GM18909 (cell line): ENCODE results near the gene TNFAIP3.
"Not testable (repeated sequence)": the region's sequence is repeated elsewhere in the genome, so short reads cannot be mapped to it uniquely, and the experiment has no call there.

Experiments
- ATAC-seq: cut with Tn5 transposase; IDR thresholded peaks from one replicate; pipeline ENCODE4 v1.9.1; 2021; ENCODE audit warnings: mild to moderate bottlenecking; ENCODE audit not compliant: unreplicated experiment, poor library complexity

Gene TNFAIP3

DNA sequence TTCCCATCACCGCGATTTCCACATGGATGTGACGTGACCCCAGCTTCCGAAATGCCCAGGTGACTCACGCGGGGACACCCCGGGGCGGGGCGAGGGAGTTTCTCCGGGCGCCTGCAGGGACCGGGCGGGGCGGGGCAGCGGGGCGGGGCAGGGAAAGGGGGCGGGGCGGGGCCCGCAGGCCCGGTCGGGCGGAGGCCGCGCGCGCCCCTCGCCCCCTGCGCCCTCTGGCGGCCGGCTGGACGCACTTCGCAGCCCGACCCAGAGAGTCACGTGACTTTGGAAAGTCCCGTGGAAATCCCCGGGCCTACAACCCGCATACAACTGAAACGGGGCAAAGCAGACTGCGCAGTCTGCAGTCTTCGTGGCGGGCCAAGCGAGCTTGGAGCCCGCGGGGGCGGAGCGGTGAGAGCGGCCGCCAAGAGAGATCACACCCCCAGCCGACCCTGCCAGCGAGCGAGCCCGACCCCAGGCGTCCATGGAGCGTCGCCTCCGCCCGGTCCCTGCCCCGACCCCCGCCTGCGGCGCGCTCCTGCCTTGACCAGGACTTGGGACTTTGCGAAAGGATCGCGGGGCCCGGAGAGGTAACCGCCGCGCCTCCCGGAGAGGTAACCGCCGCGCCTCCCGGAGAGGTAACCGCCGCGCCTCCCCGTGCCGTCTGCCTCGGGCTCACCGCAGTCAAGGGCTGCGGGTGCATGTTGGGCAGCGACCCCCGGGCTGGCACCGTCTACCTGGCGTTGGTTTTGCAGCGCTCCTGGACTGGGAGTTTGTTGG lies at the start of gene TNFAIP3:
TSS of gene TNFAIP3 (plus strand) at position 346 of the 771 bp plus-strand sequence. CDS start 3,969 bp downstream, outside the sequence.
- peak; percentile 70 for ATAC-seq

DNA sequence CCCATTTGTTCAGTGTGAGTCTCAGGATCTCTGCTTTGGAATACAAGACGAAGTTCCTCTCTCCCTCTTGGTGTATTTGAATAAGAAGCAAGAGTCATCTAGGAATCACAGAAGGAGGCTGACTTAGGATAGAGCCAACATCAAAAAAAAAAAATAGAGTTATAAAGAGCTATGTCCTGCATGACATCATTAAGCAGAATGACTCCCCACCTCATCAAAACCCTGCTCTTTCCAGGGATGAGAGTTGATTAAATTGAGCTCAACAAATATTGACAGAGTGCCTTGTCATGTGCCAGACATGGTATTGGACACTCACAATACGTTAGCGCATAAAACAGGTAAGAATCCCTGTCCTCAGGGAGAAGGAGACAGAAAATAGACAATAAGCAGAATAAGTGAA lies 48.6 kb upstream of the TNFAIP3 start:
- ATAC-seq: no peak

DNA sequence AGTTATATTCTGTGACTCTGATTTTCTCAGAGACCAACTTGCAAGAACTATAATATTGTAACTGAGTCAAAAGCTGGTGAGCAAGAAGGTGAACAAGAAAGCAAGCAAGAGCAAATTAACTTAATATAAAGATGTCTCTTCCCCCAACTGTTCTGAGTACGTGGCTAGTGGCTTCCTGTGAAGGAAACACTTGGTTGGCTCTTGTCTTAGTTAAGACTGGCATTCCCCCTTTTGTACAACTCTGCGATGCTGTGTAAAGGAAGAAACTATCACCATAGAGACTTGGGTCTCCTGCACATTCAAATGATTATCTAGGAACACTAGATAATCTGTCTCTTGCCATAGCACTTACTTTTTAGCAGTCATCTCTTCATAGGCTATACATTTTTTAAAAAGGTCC lies 47.3 kb upstream of the TNFAIP3 start:
- ATAC-seq: no peak

DNA sequence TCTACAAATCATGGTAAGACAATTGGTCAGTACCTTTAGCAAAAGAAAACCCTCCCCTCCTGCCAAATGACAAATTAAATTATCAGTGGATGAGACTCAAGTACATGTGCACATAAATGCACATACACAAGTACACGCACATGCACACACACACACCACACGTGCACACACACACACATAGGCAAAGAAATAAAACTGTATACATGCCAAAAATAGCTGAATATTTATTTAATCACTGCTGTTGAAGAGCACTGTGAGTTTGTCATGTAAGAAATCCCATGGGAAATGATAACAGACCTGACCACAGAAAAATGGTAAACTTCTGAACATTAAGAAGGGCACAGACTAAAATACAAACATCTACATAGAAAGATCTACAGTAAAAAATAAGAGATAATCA lies 46.6 kb upstream of the TNFAIP3 start:
- no peak for ATAC-seq

DNA sequence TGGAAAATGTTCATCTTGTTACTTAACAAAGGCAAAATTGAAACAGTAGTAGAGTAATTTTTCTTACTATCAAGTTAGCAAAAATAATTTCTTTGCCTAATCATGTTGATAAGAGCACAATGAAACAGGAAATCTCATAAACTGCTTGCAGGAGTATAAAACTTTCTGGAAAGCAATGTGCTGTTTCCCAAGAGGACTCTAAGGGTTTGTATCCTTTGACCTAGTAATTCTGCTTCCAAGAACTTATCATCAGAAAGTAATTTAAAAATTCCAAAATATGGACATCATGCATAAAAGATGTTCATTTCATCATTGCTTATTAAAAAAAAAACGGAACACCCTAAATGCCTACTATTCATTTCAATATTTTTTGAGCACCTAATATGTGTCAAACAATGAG lies 46.1 kb upstream of the TNFAIP3 start:
- ATAC-seq: no peak

DNA sequence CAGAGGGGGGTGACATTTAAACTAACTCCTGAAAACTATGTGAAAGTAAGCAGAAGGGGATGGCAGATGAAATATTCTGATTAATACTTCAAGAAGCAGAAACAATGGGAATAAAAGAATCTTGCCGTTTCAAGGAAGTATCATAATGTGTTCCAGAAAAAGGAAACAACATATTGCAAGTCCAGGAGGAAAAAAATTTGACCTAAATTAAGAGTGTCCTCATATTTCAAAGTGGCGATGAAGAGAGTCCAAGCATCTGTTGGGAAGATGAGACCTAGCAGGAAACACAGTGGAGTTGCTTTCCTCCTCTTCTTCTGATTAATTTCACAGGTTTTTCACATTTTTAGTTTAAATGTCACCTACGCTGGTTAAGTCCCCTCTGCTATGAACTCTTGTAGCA lies 45.6 kb upstream of the TNFAIP3 start:
- no peak for ATAC-seq

DNA sequence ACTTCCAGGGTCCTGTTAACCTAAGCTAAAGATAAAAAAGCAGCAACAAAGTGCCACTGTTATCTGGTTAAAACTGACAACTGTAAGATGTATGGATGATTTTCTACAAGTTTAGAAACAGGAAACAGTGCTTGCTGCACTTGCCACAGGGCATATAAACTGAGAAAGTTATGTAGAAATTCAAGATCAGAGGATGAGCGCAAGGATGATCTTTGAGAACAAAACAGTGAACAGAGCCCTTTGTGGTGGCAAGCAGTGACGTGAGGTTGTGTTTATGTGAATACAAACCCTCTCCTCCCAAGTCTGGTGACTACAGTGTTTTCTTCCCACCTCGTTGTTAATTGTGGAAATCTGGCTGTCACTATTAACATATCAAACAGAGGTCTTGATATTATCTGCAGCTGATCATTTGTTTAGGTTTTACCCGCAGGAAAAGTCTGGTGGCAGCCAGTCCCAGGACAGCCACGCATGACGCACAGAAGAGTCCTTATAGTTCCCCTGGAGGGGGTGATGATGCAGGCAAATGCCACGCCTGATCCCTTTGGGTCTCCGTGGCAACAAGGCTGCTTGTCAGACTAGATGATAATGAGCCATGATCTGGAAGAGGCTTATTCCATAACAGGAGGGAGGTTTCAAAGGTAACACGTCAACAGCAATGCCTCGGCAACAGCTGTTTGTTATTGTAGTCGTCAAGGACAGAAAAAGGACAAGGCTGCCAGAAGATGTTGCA lies 43.1 kb upstream of the TNFAIP3 start:
- no peak for ATAC-seq

DNA sequence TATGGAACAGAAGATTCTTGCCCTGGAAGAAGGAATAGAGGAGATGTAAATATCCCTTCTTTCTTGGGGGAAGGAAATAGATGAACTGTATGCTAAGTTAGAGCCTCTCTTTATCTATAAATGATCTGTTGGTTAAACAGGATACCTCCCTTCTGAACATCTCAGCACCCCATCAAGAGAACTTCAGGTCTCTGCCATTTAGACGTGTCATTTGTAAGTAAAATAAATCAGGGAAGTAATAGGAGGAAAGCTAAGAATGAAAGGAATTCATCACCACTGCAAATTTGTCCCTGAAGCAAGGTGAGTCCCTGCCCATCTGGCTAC lies 42.5 kb upstream of the TNFAIP3 start:
- ATAC-seq: no peak

DNA sequence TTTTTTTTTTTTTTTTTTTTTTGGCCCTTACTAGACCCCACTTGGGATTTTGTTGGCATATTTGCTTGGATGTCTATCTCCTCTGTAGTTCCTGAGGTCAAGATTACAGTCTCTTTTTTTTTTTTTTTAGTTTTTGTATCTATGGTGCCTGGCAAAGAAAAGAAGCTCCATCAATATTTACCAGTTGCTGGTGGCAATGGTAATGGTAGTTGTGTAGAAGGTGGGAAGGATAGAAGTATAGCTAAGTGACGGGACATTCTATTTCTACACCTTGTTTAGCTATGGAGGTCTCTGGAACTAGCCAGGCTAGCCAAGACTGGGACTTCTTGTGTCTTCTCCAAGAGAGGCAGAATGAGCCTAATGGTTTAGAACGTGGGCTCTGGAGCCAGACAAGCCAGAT lies 42.2 kb upstream of the TNFAIP3 start:
- ATAC-seq: no peak

DNA sequence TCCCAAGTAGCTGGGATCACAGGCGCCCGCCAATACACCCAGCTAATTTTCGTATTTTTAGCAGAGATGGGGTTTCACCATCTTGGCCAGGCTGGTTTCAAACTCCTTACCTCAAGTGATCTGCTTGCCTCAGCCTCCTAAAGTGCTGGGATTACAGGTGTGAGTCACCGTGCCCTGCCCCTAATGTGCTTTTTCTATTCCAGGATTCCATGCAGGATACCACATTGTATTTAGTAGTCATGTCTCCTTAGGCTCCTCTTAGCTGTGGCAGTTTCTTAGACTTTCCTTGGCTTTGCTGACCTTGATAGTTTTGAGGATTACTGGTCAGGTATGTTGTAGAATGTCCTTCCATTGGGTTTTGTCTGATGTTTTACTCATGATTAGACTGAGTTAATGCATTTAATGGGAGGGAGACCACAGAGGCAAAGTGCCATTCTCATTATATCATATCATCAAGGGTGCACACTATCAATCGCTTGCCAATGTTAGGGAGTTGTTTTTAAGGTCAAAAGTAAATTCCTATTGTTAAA lies 39.6 kb upstream of the TNFAIP3 start:
- no peak for ATAC-seq

DNA sequence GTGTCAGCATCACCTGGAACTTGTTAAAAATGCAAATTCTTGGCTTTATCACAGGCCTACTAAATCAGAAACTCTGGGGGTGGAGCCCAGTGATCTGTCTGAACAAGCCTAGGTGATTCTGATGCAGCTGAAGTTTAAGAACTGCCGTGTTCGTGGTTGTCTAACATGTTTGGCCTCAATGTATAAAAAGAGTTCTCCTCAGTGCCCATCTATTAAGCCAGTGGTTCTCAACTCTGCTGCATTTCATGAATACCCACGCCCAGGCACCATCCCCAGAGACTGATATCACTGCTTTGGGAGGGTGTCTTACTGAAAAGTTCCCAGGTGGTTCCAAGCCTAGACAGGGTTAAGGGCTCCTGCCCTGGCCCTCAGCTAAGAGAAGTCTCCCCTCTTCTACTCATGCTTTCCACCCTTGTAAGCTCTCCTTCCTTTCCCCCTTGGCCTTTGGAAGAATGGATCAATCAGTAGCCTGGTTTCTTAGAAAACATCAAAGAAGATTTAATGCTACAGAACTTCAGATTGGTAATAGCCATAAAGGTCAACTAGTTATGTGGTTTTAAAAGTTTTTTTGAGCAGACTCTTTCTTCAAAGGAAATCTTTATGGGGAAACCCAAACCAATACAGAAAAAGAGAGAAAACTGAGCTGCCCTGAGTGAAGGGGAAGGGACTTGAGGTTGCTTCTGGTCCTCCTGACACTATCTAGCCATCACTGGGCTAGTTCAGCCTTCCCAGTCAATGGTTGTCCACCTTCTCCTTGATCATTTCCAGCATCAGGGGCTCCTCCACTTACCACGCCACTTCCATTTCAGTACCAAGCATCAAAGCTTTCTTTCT lies 38.9 kb upstream of the TNFAIP3 start:
- ATAC-seq: peak; percentile 57

DNA sequence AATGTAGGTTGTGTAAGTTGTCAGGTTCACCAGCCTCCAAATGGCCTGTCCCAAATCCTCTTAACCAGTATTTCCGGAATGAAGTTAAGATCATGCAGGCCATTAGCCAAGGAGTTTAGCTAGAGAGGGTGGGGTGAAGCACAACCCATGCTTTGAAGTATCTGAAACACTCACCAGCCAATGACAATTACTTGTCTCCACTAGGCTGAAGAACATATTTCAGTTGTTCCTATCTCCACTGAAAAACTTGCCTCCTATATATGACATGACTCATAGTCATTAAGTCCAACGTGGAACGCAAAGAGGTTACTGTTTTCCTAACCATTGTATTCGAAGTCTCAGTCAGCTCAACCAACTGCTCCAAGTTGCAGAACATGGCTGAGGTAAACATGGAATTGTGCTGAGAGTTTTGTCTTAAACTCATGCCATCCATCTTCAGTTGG lies 37.4 kb upstream of the TNFAIP3 start:
- no peak for ATAC-seq

DNA sequence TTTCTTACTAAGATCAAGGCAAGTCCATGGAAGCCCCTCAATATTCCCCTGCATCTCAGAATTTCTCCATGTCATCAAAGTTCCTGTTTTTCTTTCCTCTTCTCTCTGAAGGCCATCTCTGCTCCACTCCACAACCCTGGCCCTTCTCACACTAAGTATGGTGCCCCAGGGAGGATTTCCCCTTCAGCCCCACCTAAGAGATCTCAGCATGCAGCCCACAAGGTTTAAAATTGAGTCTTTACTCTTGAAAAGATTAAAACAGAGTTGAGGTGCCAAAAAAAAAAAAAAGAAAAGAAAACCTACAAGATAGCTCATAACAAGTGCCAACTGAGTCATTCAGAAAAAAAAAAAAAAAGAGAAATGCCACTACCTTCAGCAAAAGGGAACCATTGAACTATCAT lies 36.5 kb upstream of the TNFAIP3 start:
- ATAC-seq: no peak

DNA sequence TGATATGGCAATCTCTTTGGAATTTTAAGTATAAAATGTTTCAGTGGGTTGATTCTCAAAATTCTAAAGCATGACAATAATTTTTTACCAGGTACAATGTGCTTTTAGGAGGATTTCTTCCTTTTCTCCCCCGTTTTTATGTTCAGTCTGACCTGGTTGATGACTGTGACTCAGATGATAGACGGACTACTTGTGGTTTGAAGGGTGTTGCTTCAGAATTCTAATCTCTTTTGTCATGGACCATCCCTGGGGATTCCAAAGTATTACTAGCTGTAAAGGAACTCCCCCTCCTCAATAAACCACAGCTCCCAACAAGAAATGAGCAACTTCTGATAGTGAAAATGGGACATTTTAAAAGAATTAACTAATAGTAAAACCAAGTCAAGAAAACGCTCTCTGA lies 34.9 kb upstream of the TNFAIP3 start:
- no peak for ATAC-seq

DNA sequence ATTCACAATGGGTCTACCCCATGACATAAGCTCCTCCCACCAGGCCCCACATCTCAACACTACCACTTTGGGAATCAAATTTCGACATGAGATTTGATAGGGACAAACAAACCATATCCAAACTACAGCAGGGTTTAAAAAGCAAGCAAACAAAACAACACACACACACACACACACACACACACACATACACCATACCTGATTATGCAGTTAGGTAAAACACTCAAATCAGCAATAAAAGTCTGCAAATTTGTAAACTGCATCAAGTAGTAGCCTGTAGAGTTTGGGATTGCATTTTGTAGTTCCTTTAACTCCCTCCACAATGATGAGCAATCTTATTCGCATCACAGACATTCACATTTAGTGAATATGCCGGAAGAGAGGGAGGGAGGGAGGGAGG lies 32.6 kb upstream of the TNFAIP3 start:
- no peak for ATAC-seq

DNA sequence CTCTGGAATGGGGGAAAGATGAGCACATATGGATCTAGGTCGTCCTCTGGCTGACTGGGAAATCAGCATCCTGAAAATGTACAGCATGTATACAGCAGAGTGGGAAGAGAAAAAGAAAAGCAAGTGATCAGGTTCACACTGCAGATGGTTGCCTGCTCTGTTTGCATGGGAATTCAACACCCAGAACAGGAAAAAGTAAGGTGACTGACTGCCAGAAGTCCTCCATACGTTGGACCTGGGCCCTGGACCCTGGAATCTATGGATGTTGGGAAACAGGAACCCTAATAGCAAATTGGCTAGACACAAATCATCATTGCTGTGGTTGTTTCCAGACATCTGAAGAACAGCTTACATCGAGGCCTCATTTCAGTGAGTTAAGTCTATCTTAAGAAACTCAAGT lies 30.3 kb upstream of the TNFAIP3 start:
- ATAC-seq: no peak

DNA sequence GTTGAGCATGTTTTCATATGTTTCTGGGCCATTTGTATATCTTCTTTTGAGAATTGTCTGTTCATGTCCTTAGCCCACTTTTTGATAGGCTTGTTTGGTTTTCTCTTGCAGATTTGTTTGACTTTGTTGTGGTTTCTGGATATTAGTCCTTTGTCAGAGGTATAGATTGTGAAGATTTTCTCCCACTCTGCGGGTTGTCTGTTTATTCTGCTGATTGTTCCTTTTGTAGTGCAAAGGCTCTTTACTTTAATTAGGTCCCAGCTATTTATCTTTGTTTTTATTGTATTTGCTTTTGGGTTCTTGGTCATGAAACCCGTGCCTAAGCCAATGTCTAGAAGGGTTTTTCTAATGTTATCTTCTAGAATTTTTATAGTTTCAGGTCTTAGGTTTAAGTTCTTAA lies 29.0 kb upstream of the TNFAIP3 start:
- ATAC-seq: not testable (repeated sequence)

DNA sequence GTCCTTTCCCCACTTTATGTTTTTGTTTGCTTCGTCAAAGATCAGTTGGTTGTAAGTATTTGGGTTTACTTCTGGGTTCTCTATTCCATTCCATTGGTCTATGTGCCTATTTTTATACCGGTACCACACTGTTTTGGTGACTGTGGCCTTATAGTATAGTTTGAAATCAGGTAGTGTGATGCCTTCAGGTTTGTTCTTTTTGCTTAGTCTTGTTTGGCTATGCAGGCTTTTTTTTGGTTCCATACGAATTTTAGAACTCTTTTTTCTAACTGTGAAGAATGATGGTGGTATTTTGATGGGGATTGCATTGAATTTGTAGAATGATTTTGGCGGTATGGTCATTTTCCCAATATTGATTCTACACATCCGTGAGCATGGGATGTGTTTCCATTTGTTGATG lies 28.5 kb upstream of the TNFAIP3 start:
- ATAC-seq: not testable (repeated sequence)

DNA sequence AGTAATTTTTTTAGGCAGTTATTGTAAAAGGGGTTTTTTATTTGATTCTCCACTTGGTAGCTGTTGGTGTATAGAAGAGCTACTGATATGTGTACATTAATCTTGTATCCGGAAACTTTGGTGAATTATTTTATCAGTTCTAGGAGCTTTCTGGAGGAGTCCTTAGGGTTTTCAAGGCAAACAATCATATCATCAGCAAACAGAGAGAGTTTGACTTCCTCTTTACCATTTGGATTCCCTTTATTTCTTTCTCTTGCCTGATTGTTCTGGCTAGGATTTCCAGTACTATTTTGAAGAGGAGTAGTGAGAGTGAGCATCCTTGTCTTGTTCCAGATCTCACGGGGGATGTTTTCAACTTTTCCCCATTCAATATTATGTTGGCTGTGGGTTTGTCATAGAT lies 28.0 kb upstream of the TNFAIP3 start:
- ATAC-seq: no peak

DNA sequence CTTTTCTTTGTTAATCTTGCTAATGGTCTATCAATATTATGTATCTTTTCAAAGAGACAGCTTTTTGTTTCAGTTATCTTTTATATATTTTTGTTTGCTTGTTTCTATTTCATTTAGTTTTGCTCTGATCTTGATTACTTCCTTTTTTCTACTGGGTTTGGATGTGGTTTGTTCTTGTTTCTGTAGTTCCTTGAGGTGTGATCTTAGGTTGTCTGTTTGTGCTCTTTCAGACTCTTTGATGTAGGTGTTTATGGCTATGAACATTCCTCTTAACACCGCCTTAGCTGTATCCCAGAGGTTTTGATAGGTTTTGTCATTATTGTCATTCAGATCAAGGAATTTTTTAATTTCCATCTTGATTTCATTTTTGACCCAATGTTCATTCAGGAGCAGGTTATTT lies 26.8 kb upstream of the TNFAIP3 start:
- ATAC-seq: no peak

DNA sequence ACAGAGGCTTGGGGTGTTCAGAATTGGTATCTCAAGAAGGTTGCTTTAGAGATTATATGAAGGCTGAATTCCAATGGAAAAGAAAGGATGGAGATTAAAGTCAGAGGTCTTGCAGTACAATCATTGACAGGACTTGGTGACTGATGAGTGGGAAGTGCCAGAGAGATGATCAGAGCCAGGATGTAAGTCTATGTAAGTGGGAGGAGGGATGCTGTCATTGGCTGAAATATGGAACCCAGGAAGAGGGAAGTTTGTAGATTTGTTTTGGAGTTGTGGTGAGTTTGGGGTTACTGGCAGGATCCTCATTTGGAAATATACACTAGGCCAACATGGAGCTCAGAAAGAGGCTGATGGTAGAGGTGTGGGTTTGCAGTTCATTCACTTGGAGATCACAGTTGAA lies 23.8 kb upstream of the TNFAIP3 start:
- no peak for ATAC-seq
